A673 (cell line): ENCODE results near the gene TIRAP. TPM values are rescaled to one million over a fixed set of nuclear protein-coding genes. Genes with fewer than 3 reads are reported as not detected.

Experiments
- BruUV-seq: library from RNA; stranded (reverse); fragments of 400-500 nt; replicated peaks from 2 replicates; lab custom pipeline; 2021; lab: Mats Ljungman, UMichigan
- CTCF ChIA-PET: fragments of 300-600 bp; sonication (Branson Sonifier 250); formaldehyde crosslinking; loops from one replicate; lab custom pipeline; 2022; ENCODE audit warnings: antibody characterized with exemption; lab: Charles Lee
- POLR2A ChIA-PET: fragments of 300-600 bp; sonication (Branson Sonifier 250); formaldehyde crosslinking; loops from one replicate; lab custom pipeline; 2022; ENCODE audit warnings: antibody characterized with exemption; ENCODE audit not compliant: low non-redundant PET; lab: Charles Lee
- DNase-seq: peaks from one replicate; pipeline ENCODE4 v3.0.0-alpha.2; 2015; ENCODE audit warnings: low spot score
- H3K27ac ChIP-seq: fragments of 200-600 bp; sonication (generic); 2 replicates; pipeline ENCODE4 v1.5.1; 2016; ENCODE audit warnings: mixed run types, low read depth, mild to moderate bottlenecking, mixed read lengths, antibody characterized with exemption, low read length; ENCODE audit not compliant: poor library complexity, severe bottlenecking
- H3K27me3 ChIP-seq: fragments of 200-600 bp; sonication (generic); replicated peaks from 2 replicates; pipeline ENCODE4 v1.6.1; 2017; ENCODE audit warnings: mixed run types, low read depth, mild to moderate bottlenecking, mixed read lengths, antibody characterized with exemption, low read length; ENCODE audit not compliant: insufficient read depth, poor library complexity
- H3K36me3 ChIP-seq: fragments of 200-600 bp; sonication (generic); 2 replicates; pipeline ENCODE4 v1.6.1; 2016; ENCODE audit warnings: mixed run types, mild to moderate bottlenecking, mixed read lengths, antibody characterized with exemption, low read length; ENCODE audit not compliant: insufficient read depth, poor library complexity, severe bottlenecking
- H3K4me1 ChIP-seq: fragments of 200-600 bp; sonication (generic); 2 replicates; pipeline ENCODE4 v1.6.1; 2017; ENCODE audit warnings: mixed run types, mild to moderate bottlenecking, mixed read lengths, antibody characterized with exemption, low read length; ENCODE audit not compliant: insufficient read depth, poor library complexity, severe bottlenecking
- H3K4me3 ChIP-seq: fragments of 200-600 bp; sonication (generic); 2 replicates; pipeline ENCODE4 v1.5.1; 2016; ENCODE audit warnings: low read depth, mixed run types, mild to moderate bottlenecking, mixed read lengths, low read length; ENCODE audit not compliant: poor library complexity, severe bottlenecking
- H3K9me3 ChIP-seq: fragments of 200-600 bp; sonication (generic); 2 replicates; pipeline ENCODE4 v1.6.1; 2016; ENCODE audit warnings: mixed run types, low read depth, mild to moderate bottlenecking, mixed read lengths, antibody characterized with exemption, low read length; ENCODE audit not compliant: poor library complexity, severe bottlenecking
- CTCF ChIP-seq: fragments of 300-800, 200-600 bp; sonication (generic); conservative IDR thresholded peaks from 2 replicates; pipeline ENCODE4 v1.5.1; 2017; ENCODE audit warnings: low read depth, mild to moderate bottlenecking, antibody characterized with exemption, low read length, moderate library complexity, mixed read lengths
- EZH2 ChIP-seq: fragments of 200-600 bp; sonication (generic); IDR thresholded peaks from 2 replicates; pipeline ENCODE4 v1.6.1; 2017; ENCODE audit warnings: borderline replicate concordance, low read depth, mild to moderate bottlenecking, mixed read lengths, antibody characterized with exemption, low read length; ENCODE audit not compliant: poor library complexity, severe bottlenecking
- intact Hi-C: fragments of 100-400 bp; cut with micrococcal nuclease; formaldehyde crosslinking; loops from one replicate; pipeline ENCODE4 v1.10.0; 2022; ENCODE audit not compliant: unreplicated experiment
- total RNA-seq: library from RNA; stranded (reverse); gene quantifications from 2 replicates; pipeline ENCODE4 v1.2.3, GENCODE V29; 2021

Gene TIRAP
- total RNA-seq, 1 experiment from 2014 or later: 11.3 TPM

- no peaks in the 10 kb centered on the region for H3K36me3 ChIP-seq
- no peak for TF ChIP-seq CTCF
- TF ChIP-seq EZH2: no peak
- ChIA-PET POLR2A (no interaction called here), CTCF (no interaction called here)
- H3K27me3 ChIP-seq: no peaks in the 10 kb centered on the region
- H3K4me3 ChIP-seq: no peak overlapping the region
- no TSS peak for BruUV-seq
- DNase-seq: no peak
- intact Hi-C loops: no loop called here
- peaks cover under 1% of the 10 kb centered on the region for H3K4me1 ChIP-seq
- H3K9me3 ChIP-seq: no peaks in the 10 kb centered on the region
- no peak overlapping the region for H3K27ac ChIP-seq
Observed at GRCh38 chr11:126335463-126335760, 52.5 kb downstream of the TIRAP start.

GRCh38 chr11:126336138-126336541 is 53.2 kb downstream of the TIRAP start:
- Histone ChIP-seq H3K9me3 (no peaks in the 10 kb centered on the region), H3K4me1 (peaks cover 8% of the 10 kb centered on the region), H3K36me3 (no peaks in the 10 kb centered on the region), H3K4me3 (no peak overlapping the region), H3K27ac (no peak overlapping the region), H3K27me3 (no peaks in the 10 kb centered on the region)
- POLR2A ChIA-PET: no interaction called here
- CTCF ChIA-PET: no interaction called here
- no peak for TF ChIP-seq CTCF
- TF ChIP-seq EZH2: no peak
- DNase-seq: no peak
- intact Hi-C loops: no loop called here
- BruUV-seq: no TSS peak

GRCh38 chr11:126336671-126337101 is 53.8 kb downstream of the TIRAP start:
- Histone ChIP-seq H3K9me3 (no peaks in the 10 kb centered on the region), H3K4me1 (peaks cover 13% of the 10 kb centered on the region), H3K4me3 (no peak overlapping the region), H3K27ac (no peak overlapping the region), H3K27me3 (no peaks in the 10 kb centered on the region), H3K36me3 (no peaks in the 10 kb centered on the region)
- BruUV-seq: no TSS peak
- intact Hi-C loops: no loop called here
- DNase-seq: no peak
- no peak for TF ChIP-seq EZH2
- TF ChIP-seq CTCF: no peak
- CTCF ChIA-PET: no interaction called here
- POLR2A ChIA-PET: no interaction called here
